GM21367 (cell line): ENCODE data around the gene ICAM1.

Experiments used
- ATAC-seq: cut with Tn5 transposase; IDR thresholded peaks from one replicate; pipeline ENCODE4 v1.9.1; 2021; ENCODE audit not compliant: unreplicated experiment

Gene ICAM1

DNA sequence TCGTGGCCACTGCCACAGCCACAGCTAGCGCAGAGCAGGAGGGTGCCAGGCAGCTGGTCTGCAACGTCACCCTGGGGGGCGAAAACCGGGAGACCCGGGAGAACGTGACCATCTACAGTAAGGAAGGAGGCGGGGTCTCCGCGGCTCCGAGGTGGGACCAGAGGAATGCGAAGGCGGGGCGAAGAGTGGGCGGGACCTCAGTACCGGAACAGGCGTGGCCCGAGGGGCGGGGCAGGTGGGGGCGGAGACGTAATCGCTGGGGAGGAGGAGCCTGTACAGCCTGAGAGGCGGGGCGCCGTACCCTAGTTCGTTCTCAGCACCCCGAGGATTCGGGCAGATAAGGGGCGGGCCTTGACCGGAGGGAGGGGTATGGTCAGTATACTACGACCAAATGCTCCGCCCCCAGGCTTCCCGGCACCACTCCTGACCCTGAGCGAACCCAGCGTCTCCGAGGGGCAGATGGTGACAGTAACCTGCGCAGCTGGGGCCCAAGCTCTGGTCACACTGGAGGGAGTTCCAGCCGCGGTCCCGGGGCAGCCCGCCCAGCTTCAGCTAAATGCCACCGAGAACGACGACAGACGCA is 21.4 kb downstream of the ICAM1 start:
- no peak for ATAC-seq

DNA sequence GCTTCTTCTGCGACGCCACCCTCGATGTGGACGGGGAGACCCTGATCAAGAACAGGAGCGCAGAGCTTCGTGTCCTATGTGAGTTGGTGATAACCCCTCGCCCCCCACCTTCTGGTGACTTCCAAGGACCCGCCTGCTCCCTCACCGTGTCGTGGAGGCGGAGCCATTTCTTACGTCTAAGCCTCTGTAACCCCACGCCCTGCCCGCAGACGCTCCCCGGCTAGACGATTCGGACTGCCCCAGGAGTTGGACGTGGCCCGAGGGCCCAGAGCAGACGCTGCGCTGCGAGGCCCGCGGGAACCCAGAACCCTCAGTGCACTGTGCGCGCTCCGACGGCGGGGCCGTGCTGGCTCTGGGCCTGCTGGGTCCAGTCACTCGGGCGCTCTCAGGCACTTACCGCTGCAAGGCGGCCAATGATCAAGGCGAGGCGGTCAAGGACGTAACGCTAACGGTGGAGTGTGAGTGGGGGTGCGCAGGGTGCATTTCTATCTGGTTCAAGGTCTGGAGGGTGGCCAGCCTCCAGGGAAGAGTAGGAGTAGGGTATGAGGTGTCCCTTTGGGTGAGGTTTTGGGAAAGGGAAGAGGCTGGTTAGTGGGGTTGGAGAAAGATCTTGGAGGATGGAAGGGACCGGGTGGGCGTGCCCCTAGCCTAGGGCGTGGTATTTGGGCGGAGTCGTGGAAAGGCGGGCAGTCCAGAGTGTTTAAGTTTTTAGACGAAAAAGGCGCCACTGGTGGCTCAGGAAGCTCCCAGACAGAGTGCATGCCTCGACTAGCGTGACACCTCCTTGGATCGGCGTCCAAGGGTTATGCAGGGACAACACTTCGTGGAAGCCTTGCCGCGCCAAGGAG is 22.1 kb downstream of the ICAM1 start:
- ATAC-seq = no peak

DNA sequence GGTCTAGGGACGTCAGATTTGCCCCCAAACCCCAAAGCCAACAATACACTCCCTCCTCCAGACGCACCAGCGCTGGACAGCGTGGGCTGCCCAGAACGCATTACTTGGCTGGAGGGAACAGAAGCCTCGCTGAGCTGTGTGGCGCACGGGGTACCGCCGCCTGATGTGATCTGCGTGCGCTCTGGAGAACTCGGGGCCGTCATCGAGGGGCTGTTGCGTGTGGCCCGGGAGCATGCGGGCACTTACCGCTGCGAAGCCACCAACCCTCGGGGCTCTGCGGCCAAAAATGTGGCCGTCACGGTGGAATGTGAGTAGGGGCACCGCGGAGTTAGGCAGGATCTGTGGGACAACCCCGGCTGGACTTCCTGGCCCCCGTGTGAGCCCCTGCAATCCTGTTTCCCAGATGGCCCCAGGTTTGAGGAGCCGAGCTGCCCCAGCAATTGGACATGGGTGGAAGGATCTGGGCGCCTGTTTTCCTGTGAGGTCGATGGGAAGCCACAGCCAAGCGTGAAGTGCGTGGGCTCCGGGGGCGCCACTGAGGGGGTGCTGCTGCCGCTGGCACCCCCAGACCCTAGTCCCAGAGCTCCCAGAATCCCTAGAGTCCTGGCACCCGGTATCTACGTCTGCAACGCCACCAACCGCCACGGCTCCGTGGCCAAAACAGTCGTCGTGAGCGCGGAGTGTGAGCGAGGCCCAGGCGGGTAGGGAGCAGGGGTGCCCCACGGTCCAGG is 22.9 kb downstream of the ICAM1 start:
- ATAC-seq = no peak

DNA sequence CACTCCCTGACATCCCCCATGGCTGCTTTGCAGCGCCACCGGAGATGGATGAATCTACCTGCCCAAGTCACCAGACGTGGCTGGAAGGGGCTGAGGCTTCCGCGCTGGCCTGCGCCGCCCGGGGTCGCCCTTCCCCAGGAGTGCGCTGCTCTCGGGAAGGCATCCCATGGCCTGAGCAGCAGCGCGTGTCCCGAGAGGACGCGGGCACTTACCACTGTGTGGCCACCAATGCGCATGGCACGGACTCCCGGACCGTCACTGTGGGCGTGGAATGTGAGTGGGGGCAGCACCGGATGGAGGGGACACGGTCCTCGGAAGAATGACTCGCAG is 23.4 kb downstream of the ICAM1 start:
- no peak for ATAC-seq

DNA sequence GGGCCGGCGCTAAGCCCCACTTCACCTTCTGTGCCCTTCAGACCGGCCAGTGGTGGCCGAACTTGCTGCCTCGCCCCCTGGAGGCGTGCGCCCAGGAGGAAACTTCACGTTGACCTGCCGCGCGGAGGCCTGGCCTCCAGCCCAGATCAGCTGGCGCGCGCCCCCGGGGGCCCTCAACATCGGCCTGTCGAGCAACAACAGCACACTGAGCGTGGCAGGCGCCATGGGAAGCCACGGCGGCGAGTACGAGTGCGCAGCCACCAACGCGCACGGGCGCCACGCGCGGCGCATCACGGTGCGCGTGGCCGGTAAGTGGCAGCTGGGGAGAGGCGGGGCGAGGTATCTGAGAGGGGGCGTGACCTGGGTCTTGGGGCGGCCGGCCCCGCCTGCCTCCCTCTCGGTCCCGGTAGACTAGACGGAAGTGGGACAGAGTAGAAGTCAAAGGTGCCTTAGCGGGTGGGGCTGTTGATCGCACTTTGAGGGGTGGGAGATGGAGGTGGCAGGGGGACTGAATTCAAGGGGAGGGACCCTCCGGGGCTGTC is 24.5 kb downstream of the ICAM1 start:
- ATAC-seq = no peak

DNA sequence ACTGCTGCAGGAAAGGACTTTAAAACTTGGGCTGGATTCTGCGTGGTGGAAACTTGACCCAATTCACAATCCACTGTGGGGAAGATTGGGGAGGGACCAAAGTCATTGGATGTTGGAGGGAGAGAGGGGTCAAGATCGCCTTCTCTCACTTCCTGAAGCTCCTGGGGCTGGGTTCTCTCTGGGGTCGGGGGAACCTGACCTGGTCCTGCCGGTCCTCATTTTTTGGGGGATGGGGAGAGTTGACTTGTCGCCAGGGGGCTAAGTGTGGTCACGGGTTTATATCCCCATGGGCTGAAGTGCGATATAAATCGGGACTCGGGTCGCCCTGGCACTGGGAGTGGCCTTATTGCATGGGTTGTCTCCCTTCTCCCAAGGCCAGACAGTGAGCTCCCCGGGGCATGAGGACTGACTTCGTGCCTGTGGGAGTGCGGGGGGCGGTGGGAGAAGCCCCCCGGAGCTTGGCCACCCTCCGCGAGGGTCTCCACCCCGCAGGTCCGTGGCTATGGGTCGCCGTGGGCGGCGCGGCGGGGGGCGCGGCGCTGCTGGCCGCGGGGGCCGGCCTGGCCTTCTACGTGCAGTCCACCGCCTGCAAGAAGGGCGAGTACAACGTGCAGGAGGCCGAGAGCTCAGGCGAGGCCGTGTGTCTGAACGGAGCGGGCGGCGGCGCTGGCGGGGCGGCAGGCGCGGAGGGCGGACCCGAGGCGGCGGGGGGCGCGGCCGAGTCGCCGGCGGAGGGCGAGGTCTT is 25.1 kb downstream of the ICAM1 start:
- ATAC-seq = no peak

DNA sequence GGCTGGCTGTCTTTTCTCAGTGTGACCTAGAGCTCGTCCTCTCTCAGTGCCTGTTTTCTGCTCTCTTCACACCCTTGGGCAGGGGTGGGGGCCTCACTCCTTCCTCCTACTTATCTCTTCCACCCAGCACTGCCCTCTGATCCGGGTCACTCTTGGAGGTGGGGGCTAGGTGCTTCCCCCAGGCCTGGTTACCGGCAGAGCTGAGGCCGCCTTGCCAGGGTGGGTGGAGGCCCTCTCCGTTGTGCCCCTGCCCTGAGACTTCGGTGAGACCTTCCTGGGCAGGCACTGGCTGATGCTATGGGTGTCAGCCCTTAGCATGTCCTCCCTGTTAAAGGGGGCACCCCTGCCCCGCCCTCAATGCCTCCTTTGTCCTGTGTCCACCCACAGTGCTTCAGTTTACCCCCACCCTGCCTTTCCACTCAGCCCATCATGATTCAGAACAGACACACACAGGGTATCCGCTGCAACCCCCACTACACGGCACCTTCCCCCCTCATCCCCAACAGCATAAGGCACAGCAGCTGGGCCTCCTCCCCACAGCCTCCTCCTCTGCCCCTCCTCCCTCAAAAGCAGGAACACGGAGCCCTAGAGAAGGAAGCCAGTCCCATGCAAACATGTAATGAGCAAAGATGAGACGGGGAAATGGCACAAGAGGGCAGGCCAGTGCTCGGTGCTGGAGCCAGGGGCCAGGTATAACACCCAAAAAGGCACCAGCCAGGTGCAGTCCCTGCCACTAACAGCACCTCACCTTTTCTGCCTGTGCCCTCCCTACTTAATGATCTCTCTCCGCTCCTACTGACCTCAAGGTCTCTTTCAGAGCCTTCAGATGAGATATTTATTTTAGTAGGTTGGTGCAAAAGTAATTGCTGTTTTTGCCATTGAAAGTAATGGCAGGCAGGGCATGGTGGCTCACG is 28.9 kb downstream of the ICAM1 start:
- ATAC-seq = no peak

DNA sequence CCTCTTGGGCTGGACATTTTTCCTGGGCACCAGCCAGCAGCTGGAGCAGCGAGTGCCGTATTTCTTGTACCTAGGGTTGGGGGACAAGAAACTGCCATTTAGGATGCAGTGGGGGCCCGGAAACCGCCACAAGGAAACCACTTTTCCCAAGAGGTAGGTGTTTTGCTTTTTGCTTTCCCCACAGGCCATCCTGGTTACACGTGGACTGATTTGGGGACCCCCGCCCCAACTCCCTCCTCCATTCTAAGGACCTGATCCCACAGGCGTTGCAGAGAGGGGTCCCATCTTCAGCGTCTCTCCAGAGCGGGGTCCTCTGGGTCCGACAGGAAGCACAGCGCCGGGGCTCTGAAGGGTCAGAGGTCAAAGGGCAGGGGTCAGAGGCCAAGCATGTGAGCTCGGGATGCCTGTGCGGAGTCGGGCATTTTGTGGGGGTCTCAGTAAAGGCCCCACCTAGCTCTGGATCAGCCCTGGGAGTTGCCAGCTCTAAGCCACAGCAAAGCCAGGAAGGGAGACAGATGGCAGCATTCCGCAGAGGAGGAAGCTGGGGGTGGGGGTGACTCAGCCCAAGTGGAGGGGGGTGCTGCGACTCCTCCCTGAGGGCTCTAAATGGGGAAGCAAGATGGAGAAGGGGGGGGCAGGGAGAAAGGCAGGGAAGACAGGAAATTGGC is 34.4 kb downstream of the ICAM1 start:
- no peak for ATAC-seq

DNA sequence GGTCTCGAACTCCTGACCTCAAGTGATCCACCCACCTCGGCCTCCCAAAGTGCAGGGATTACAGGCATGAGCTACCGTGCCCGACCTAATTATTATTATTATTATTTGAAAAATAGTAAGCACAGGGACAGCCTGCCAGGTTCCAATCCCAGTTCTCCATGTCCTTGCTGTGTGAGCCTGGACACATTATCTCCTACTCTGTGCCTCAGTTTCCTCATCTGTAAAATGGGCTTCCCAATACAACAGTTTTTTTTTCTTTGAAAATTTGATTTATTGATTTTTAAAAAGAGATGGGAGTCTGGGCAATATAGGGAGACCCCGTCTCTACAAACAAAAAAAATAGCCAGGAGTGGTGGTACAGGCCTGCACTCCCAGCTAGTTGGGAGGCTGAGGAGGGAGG is 35.4 kb downstream of the ICAM1 start:
- no peak for ATAC-seq

DNA sequence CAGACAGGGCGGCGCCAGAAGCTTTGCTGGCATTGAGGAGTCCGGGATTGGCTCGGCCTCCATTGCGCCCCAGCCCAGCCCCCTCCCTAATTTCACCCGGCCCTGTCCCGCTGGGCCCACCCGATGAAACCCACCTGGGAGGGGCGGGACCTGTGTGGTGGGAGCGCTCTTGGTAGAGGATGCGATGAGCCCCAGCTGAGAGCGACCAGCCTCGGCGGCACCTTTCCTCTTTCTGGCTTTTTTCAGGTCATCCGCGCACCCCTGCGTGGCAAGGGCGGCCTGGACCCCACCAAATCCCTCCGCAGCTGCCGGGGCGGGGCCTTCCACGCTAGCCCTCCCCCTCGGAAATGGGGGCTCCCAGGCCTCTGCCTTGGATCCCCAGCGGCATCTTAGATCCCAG is 38.5 kb downstream of the ICAM1 start, which contains the start of gene ZGLP1:
ZGLP1 (minus strand) TSS at position 393 of the 400 bp plus-strand sequence.
- ATAC-seq = no peak

DNA sequence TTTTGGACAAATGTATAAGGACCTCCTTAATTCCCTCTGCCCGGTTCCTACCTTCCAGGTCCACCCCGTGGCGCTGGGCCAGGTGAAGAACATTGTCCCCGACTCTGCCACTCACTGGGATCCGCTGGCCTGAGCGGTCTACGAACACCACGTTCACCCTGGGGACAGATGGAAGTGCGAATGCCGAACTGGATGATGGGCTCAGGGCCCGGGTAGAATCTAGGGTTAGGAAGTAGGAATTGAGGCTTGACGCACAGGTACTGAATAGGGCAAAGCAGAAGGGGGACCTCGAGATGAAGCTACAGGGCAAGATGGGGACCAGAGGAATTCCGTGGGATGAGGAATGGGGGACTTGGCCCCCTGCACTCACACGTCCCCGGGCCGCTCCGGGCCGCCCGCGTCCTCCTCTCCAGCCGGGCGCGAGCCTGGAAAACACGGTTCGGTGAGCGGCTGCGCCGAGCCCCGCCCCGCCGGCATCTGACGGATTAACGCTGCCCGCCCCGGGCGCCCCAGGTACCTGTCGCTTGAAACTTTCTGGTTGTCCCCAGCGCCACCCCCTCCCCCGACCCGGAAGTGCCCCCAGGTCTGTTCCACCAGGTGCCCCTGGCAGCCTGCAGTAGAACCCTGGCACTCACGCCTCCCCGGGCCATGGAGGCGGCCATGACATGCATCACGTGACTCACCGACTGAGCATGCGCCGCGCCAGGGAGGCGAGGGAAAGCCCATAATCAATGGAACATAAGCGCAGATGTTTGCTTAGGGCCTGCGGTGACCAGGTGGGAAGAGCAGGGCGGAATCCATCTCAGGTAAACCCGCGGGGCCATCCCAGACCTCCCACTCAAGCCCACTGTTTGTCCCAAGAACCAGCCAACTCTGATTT is 44.7 kb downstream of the ICAM1 start, which contains the start of gene FDX2:
FDX2 (minus strand) TSS at position 681 of the 880 bp plus-strand sequence; CDS start at position 662, 19 bp downstream.
- no peak for ATAC-seq

DNA sequence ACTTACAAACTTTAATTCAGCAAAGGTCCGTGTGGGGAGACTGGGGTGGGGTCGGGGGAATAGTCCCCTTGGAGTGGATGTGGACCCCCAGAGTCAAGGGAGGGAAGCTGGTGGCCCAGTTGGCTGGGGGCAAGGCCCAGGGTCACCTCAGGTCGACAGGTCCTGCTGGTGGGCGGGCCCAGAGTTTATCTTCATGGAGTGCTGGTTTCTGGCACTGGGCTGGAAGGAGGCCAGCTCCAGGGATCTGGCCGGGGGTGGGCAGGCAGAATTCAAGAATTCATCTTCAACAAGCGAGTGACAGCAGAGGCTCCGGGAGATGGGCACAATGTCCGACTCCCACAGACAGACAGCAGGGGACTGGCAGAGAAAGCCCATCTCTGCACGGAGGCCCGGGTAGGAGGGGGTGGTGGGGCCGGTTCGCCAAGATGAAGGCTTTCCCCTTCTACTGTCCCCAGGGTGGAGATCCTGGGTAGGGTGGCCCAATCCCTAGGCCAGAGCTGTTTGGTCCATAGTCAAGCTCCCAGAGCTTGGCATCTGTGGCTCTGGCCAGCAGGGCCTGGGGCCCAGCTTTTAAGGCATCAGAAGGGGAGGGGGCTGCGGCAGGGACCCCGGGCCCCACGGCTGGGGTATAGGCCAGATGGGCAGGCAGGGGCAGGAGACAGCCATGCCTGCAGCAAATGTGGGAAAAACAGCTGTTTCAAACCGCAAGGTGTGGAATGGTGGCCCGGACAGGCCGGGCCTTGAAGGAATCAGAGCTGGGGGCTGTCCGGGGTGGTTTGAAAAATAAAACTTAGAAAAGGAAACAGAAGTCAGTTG is 45.5 kb downstream of the ICAM1 start:
- no peak for ATAC-seq

DNA sequence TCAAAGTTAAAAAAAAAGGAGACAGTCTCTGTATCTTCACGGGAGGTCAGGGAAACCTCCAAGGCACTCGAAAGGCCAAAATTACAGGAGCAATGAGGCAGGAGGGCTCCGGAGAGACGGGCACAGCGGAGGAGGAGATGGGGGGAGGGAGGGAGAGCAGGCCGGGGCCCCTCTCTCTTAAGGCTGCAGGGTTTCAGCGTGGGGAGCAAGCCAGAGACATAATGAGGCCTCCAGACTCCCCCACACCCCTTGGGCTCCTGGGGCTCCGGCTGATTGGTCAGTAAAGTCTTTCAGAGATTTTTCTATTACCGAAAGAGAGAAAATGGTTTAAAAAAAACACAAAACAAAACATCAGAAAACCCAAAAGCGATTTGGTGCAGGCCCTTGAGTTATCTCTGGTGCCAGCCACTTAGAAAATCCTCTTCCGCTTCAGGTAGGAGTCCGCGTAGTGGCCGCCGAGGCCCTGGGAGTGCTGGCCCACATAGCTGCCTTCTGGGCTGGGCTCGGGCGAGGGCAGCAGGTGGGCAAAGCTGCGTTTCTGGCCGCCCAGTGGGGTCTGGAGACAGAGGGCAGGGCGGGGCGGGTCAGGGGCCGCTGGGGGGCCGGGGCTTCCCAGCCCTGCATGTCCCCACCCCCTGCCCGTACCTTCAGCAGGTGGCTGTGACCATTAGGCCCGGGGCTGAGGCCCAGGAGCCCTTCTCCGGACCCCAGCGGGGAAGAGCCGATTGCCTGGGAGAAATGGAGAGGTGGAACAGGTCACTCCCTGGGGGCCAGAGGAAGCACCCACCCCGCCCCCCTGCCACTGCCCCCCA is 46.3 kb downstream of the ICAM1 start:
- no peak for ATAC-seq

DNA sequence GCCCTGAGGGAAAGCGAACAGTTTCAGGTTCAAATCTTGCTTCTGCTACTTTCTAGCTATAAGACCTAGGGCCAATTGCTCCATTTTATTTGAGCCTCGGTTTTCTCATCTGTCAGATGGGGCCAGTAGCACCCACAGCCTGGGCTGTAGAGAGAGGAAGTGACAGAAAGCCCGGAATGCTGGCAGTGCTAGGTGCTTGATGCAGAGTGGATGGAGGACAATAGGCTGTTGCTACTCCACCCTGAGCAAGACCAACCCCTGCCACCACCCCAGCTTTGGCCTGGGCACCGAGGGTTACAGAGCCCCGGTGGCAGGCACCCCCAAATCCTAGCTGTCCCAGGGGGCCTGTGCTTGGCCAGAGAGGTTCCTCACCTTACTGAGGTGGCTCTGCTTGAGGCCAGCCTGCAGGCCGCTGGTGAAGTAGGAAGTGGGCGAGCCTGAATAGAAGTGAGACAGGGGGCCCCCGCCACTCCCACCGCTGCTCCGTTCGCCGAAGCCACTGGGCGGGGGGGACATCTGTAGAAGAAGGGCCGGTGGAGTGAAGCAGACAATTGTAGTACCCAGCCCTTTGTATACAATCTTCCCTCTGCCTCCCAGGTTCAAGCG is 47.0 kb downstream of the ICAM1 start:
- ATAC-seq = no peak

DNA sequence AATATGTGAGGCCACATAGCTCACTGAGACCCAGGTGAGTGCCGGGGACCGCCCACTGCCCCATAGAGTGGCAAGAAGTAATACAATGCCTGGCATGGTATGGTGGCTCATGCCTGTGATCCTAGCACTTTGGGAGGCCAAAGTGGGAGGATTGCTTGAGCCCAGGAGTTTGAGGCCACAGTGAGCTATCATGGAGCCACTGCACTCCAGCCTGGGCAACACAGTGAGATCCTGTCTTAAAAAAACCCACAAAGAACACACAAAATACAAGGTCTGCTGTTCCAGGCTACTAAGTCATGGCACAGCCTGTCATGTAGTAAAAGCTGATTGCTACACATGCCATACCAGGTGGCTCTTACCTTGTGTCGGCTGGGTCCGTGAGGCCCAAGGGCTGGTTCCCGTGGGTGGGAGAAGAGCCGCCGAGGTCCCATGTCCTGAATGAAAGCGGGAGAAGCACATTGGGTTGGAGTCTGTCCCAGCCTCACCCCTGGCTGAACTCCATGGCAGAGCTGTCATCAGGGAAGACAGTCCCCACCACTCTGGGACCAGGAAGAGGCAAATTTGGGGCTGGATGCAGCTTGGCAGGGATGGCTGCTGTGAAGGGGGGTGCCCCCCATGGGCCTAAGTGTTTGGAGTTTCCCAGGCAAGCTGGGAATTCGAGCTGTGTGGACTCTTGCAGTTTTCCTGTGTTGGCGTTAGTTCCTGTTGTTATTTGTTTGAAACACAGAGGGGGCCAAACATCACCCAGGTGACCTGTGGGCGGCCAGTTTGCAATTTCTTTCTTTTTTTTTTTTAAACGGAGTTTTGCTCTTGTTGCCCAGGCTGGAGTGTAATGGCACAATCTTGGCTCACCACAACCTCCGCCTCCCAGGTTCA is 48.1 kb downstream of the ICAM1 start:
- ATAC-seq = no peak
